ENCODE results near the gene ZNF586. TPM values are rescaled to one million over a fixed set of nuclear protein-coding genes. Genes with fewer than 3 reads are reported as not detected.

The ZNF586 gene
- total RNA-seq: 10 to 100 TPM; 10.4 to 11.8 TPM
- 1 to 10 TPM; 2.3 to 3.1 TPM for polyA plus RNA-seq

DNA sequence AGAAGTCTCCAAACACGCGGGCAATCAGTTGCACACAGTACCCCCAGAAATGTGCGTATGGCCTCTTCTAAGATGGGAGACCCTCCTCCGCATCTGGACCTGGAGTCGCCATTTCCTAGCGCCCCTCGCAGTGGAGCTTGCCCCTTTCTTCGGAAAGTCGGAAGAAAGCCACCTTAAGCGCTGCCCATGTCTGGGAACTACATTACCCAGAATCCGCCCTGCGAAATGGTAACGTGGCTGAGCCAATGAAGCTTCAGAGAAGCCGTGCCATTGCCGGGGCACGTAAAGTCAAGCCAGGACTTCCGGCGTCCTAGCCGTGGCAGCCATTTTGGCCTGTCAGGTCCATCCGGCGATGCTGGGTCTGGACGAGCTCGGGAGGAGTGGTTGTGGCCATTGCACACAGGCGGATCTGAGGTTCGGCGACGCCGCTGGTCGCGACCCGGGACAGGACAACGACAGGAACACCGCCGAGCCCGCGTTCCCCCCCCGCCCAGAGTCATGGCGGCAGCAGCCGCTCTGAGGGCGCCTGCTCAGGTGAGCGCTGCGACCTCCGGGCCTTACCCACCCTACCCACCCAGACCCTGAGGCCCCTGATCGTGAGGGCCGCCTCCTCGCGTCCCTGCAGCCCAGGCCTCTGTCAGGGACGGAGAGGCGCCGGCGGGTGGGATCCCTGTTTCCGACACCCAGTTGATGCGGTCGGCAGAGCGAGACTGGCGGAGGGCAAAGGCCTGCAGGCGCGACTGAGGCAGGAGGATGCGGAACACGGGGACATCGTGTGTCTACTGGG, at the start of gene ZNF586:
ZNF586 (plus strand) TSS at position 332 of the 787 bp plus-strand sequence; CDS start at position 499, 167 bp downstream.
- TF ChIP-seq FOXA1 (IDR thresholded peaks at IDR 0.05) (no peak), RAD21 (IDR thresholded peaks at IDR 0.05) (peak in 1 of 2 donors; percentile 58), TAF1 (conservative IDR thresholded peaks at IDR 0.05) (peak; percentile 32), YY1 (IDR thresholded peaks at IDR 0.05) (peak; percentile 100), SP1 (IDR thresholded peaks at IDR 0.05) (peak; percentile 49), RXRA (IDR thresholded peaks at IDR 0.05) (peak; percentile 44 to 53), MAX (IDR thresholded peaks at IDR 0.05) (peak; percentile 78), HNF4G (IDR thresholded peaks at IDR 0.05) (no peak), NR2F2 (IDR thresholded peaks at IDR 0.05) (peak; percentile 65), EGR1 (IDR thresholded peaks at IDR 0.05; ENCODE audit: low read depth in 2 of 2) (no peak), GABPA (IDR thresholded peaks at IDR 0.05 in 1 of 2, conservative IDR thresholded peaks at IDR 0.05 in 1 of 2) (peak; percentile 78 to 95), ZBTB33 (IDR thresholded peaks at IDR 0.05) (no peak)
- H3K27me3 ChIP-seq (ENCODE audit: control insufficient read depth in 4 of 4, insufficient read depth in 4 of 4, low read length in 3 of 4): no peaks in the 10 kb centered on the region
- H3K4me1 ChIP-seq (ENCODE audit: control insufficient read depth in 4 of 4, insufficient read depth in 4 of 4, low read length in 3 of 4): peaks cover 6 to 8% (median 7%) of the 10 kb centered on the region in 4 donors
- H3K27ac ChIP-seq (ENCODE audit: low read depth in 1 of 2, low read length in 2 of 2): peak within 1 kb of the TSS in 1 of 2 donors; percentile 27
- H3K36me3 ChIP-seq (ENCODE audit: control insufficient read depth in 4 of 4, insufficient read depth in 3 of 4, low read depth in 1 of 4, low read length in 3 of 4): peaks cover 0 to 18% (median 8%) of the 10 kb centered on the region in 4 donors
- H3K4me3 ChIP-seq (ENCODE audit: low read depth in 1 of 3, low read length in 3 of 3): peak within 1 kb of the TSS; percentile 89 to 95 (median 95)
- H3K9me3 ChIP-seq (ENCODE audit: control insufficient read depth in 4 of 4, low read length in 3 of 4): peaks cover 0 to 9% (median 0%) of the 10 kb centered on the region in 4 donors
- DNase-seq (ENCODE audit: low spot score): peak; percentile 83
- H3K9ac ChIP-seq (ENCODE audit: low read depth in 1 of 2, low read length in 2 of 2): peak within 1 kb of the TSS in 1 of 2 donors; percentile 88
- WGBS: 3% methylated on average over 61 of the region's 61 CpGs

DNA sequence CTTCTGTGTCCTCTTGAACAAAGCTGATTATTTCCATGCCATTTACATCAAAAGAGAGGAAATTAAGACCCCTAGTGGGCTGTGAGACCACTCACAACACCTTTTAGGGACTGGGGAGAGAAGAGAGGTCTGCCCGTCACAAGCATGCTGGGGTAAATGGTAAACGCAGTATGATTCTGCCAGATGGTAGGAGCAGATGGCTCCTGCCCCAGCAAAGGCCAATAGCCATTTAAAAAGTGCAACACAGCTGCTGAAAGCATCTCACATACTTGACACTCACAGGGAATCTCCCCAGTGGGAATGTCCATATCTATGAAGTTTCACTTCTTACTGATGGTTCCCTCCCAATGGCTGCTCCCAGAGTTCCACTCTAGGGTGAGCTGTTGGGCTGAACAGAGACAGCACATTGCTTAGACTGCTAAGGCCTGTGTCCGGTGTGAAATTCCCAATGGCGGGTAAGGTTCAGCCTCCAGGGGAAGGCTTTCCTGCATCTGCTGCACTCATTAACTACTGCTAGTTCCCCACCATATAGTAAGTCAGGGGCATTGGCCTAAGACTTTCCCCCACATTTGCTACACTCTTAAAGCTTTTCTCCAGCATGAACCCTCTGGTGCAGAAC, 49.5 kb upstream of the ZNF586 start:
- Histone ChIP-seq H3K27me3 (ENCODE audit: control insufficient read depth in 4 of 4, insufficient read depth in 4 of 4, low read length in 3 of 4) (no peaks in the 10 kb centered on the region), H3K4me1 (ENCODE audit: control insufficient read depth in 4 of 4, insufficient read depth in 4 of 4, low read length in 3 of 4) (no peaks in the 10 kb centered on the region), H3K9me3 (ENCODE audit: control insufficient read depth in 4 of 4, low read length in 3 of 4) (peaks cover 34 to 61% (median 54%) of the 10 kb centered on the region in 4 donors), H3K9ac (ENCODE audit: low read depth in 1 of 2, low read length in 2 of 2) (no peak overlapping the region), H3K36me3 (ENCODE audit: control insufficient read depth in 4 of 4, insufficient read depth in 3 of 4, low read depth in 1 of 4, low read length in 3 of 4) (peaks cover 7 to 41% (median 27%) of the 10 kb centered on the region in 4 donors), H3K27ac (ENCODE audit: low read depth in 1 of 2, low read length in 2 of 2) (no peak overlapping the region), H3K4me3 (ENCODE audit: low read depth in 1 of 3, low read length in 3 of 3) (peak overlapping the region in 2 of 3 donors; percentile 56 to 59)
- TF ChIP-seq RAD21 (IDR thresholded peaks at IDR 0.05) (no peak), FOXA1 (IDR thresholded peaks at IDR 0.05) (no peak), ATF3 (IDR thresholded peaks at IDR 0.05) (no peak), JUND (IDR thresholded peaks at IDR 0.05) (no peak)
- TF ChIP-seq, protein P1, sequence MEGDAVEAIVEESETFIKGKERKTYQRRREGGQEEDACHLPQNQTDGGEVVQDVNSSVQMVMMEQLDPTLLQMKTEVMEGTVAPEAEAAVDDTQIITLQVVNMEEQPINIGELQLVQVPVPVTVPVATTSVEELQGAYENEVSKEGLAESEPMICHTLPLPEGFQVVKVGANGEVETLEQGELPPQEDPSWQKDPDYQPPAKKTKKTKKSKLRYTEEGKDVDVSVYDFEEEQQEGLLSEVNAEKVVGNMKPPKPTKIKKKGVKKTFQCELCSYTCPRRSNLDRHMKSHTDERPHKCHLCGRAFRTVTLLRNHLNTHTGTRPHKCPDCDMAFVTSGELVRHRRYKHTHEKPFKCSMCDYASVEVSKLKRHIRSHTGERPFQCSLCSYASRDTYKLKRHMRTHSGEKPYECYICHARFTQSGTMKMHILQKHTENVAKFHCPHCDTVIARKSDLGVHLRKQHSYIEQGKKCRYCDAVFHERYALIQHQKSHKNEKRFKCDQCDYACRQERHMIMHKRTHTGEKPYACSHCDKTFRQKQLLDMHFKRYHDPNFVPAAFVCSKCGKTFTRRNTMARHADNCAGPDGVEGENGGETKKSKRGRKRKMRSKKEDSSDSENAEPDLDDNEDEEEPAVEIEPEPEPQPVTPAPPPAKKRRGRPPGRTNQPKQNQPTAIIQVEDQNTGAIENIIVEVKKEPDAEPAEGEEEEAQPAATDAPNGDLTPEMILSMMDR (IDR thresholded peaks at IDR 0.05; ENCODE audit: low read depth, low read length, missing input control): no peak
- DNase-seq (ENCODE audit: low spot score): no peak
- 97% methylated on average over 4 of the region's 4 CpGs for WGBS

Measured in liver (tissue), 9 donors.